Measurements from ENCODE around the gene TRMT112. TPM values are rescaled to one million over a fixed set of nuclear protein-coding genes. Genes with fewer than 3 reads are reported as not detected.
A peak's percentile ranks its signal among the peaks of the same experiment; 100 is the strongest.

Gene TRMT112
- total and polyA plus RNA-seq, 8 donors, result 50.8 to 337 (median 160) TPM

GRCh38 chr11:64353715-64354506 is 36.6 kb upstream of the TRMT112 start:
- peaks cover 0 to 10% (median 0%) of the 10 kb centered on the region in 4 donors for H3K36me3 ChIP-seq
- DNase-seq, result peak in 1 of 2 donors; percentile 13
- 82 to 88% (median 86%) methylated on average over 12 to 20 of the region's 20 CpGs for WGBS, 5 donors

DNA sequence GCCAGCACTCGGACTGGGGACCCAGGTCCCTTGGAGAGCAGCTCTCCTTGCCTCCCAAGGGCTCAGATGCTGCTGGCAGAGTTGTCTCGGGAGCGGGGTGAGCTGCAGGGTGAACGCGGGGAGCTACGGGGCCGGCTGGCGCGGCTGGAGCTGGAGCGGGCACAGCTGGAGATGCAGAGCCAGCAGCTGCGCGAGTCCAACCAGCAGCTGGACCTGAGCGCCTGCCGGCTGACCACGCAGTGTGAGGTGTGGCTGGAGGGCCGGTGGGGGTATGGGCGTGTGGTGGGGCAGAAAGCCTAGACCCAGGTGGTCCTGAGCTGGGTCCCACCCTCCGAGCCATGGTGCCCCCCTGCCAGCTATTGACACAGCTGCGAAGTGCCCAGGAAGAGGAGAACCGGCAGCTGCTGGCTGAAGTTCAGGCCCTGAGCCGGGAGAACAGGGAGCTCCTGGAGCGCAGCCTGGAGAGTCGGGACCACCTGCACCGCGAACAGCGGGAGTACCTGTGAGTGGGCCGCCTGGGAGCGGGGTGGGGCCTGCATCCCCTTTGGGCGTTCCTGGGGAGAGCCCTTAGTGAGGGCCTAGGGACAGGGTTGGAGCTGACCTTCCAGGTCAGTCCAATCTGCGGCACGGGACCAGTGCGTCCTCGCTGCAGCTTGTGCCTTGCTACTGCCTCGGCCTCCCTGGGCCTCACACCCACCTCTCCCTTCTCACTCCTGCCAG is 35.8 kb upstream of the TRMT112 start:
- Histone ChIP-seq H3K4me1 (peaks cover 17 to 45% (median 31%) of the 10 kb centered on the region in 4 donors), H3K9me3 (no peaks in the 10 kb centered on the region), H3K27ac (no peak overlapping the region), H3K4me3 (no peak overlapping the region), H3K27me3 (no peaks in the 10 kb centered on the region), H3K36me3 (peaks cover 0 to 10% (median 0%) of the 10 kb centered on the region in 4 donors)
- intact Hi-C loops (cut with DNase I; ENCODE audit: low total_unique reads), result no loop called here
- TF ChIP-seq POLR2A (IDR thresholded peaks at IDR 0.05) (no peak), EP300 (IDR thresholded peaks at IDR 0.05) (no peak), POLR2AphosphoS5 (IDR thresholded peaks at IDR 0.05) (no peak)
- TF ChIP-seq, protein P1, sequence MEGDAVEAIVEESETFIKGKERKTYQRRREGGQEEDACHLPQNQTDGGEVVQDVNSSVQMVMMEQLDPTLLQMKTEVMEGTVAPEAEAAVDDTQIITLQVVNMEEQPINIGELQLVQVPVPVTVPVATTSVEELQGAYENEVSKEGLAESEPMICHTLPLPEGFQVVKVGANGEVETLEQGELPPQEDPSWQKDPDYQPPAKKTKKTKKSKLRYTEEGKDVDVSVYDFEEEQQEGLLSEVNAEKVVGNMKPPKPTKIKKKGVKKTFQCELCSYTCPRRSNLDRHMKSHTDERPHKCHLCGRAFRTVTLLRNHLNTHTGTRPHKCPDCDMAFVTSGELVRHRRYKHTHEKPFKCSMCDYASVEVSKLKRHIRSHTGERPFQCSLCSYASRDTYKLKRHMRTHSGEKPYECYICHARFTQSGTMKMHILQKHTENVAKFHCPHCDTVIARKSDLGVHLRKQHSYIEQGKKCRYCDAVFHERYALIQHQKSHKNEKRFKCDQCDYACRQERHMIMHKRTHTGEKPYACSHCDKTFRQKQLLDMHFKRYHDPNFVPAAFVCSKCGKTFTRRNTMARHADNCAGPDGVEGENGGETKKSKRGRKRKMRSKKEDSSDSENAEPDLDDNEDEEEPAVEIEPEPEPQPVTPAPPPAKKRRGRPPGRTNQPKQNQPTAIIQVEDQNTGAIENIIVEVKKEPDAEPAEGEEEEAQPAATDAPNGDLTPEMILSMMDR (IDR thresholded peaks at IDR 0.05), result no peak
- peak in 1 of 2 donors; percentile 15 for DNase-seq
- 61 to 80% (median 77%) methylated on average over 28 to 34 of the region's 34 CpGs for WGBS, 5 donors

More at GRCh38 chr11:64353715-64354506, 36.6 kb upstream of the TRMT112 start:
- no peaks in the 10 kb centered on the region for H3K27me3 ChIP-seq
- peaks cover 23 to 47% (median 35%) of the 10 kb centered on the region in 4 donors for H3K4me1 ChIP-seq
- TF ChIP-seq POLR2A (IDR thresholded peaks at IDR 0.05) (no peak), POLR2AphosphoS5 (IDR thresholded peaks at IDR 0.05) (no peak), EP300 (IDR thresholded peaks at IDR 0.05) (no peak)
- TF ChIP-seq, protein P1 (IDR thresholded peaks at IDR 0.05), result no peak
- no peak overlapping the region for H3K27ac ChIP-seq
- no peaks in the 10 kb centered on the region for H3K9me3 ChIP-seq
- intact Hi-C loops (cut with DNase I; ENCODE audit: low total_unique reads), result no loop called here
- H3K4me3 ChIP-seq, result no peak overlapping the region

- TF ChIP-seq, protein P1 (IDR thresholded peaks at IDR 0.05), result no peak
- TF ChIP-seq POLR2AphosphoS5 (IDR thresholded peaks at IDR 0.05) (no peak), EP300 (IDR thresholded peaks at IDR 0.05) (no peak), POLR2A (IDR thresholded peaks at IDR 0.05) (no peak)
- peaks cover 0 to 10% (median 0%) of the 10 kb centered on the region in 4 donors for H3K36me3 ChIP-seq
- no peaks in the 10 kb centered on the region for H3K27me3 ChIP-seq
- H3K27ac ChIP-seq, result no peak overlapping the region
- intact Hi-C loops (cut with DNase I; ENCODE audit: low total_unique reads), result no loop called here
- no peak overlapping the region for H3K4me3 ChIP-seq
- H3K9me3 ChIP-seq, result no peaks in the 10 kb centered on the region
- peaks cover 9 to 42% (median 27%) of the 10 kb centered on the region in 4 donors for H3K4me1 ChIP-seq
- peak in 1 of 2 donors; percentile 13 for DNase-seq
- 92 to 97% (median 93%) methylated on average over 19 to 33 of the region's 33 CpGs for WGBS, 5 donors
These were observed 35.0 kb upstream of the TRMT112 start for GRCh38 chr11:64352099-64352994.

Data from stomach (tissue), 9 donors.